GM11168 (cell line): ENCODE measurements around the gene DRAM1.

Source experiments
- in situ Hi-C: fragments of 300-500 bp; cut with MboI; formaldehyde crosslinking; loops from one replicate; pipeline ENCODE4 v1.12.0; 2022; ENCODE audit warnings: low sequenced_read_pairs; ENCODE audit not compliant: unreplicated experiment

DRAM1 gene

GRCh38 chr12:101891462-101891971 lies 14.1 kb downstream of the DRAM1 start:
- in situ Hi-C loops = no loop called here

DNA sequence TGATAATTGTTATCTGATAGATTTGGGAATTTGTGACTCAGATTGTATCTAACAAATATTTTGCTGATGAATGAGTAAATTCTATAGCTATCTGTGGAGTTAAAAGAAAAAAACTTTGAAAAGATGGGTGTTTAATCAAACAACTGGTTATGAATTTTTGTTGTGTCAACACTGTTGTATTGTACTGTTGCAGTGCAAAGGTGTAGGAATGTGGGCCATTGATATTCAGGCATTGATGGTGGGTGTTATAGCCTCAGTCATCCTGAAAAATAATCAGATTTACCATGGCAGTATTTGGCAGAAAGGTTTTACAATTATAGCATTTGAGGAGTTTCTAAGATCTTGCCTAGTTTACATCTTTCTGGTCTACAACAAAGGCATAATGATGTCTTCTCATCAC lies 15.4 kb downstream of the DRAM1 start:
- in situ Hi-C loops = no loop called here

DNA sequence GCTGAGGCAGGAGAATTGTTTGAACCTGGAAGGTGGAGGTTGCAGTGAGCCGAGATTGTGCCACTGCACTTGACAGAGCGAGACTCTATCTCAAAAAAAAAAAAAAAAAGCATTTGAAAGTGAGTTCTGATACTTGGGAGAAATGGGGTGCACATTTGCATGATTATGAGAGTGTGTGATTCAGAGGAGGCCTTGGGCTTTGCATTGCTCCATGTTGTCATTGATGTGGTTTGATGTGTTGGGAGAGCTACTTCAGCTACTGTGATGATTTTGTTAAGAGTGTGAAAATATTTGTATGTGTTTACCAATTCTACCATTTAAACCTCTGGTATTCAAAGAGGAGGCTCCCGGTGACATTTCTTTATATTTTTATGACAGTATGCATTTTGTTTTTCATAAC lies 24.4 kb downstream of the DRAM1 start:
- in situ Hi-C loops = no loop called here

DNA sequence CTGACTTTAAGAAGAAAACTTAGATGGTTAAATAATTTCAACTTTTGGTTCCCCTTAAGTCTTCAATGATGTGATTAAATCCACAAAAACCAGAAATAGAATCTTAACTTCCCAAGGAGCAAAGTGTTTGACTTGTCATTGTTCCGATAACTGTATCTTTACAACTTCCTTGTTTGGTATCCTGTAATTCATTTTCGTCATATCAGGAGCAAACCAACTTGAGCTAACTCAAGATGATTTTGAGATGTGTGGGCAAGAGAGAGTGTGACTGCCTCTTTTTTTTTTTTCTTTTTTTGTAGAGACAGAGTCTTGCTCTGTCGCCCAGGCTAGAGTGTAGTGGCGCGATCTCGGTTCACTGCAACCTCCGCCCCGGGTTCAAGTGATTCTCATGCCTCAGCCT lies 25.3 kb downstream of the DRAM1 start:
- in situ Hi-C loops = no loop called here

DNA sequence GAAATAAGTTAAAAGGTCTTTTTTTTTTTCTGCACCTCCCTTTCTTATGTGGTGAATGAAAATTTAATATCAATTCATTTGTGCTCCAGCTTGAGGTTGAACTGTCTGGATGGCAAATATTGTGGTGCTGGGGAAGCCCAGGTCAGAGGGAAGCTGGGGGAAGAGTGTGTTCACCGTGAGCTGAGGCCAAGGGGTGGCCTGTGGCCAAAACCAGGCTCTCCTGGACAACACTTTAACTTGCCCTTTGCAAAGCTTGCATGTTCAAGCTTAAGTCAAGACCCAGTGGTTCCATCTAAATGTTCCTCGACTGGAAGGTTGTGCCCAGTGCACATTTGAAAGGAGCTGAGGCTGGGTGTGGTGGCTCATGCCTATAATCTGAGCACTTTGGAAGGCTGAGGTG lies 28.8 kb downstream of the DRAM1 start:
- in situ Hi-C loops = no loop called here

DNA sequence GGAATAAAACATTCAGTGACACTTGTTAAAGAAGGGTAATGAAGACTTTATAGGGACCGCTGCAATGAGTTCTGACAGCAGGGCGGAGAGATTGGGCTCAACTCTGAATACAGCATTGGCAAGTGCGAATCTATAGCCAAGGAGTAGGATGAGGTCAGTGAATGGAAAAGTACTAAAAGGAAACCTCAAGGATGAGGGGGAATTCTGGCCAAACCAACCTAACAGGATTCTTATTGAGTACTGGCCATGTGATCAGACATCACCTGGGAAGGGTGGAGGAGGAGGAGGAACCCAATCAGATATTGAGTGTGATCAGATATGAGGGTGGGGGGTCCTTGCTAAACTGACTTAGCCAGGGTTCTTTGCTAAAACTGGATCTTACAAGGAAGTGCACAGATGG lies 31.0 kb downstream of the DRAM1 start:
- in situ Hi-C loops = no loop called here

DNA sequence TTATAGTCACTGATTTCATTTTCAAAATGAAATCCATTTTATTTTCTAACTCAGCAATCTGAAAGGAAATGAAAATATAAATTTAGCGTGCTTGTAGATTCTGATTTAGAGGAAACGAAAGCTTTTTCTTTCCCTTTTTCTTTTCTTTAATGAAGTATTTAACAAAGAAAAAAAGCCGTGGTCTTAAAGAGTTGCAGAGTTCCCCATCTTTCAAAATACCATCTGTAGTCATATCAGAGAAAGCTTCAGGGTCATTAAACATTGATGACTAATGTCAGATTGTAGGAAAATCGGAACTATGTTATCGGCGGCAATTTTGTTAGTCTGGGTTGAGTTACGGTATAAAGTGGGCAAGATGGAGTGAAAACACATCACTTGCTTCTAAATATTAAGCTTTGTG lies 32.3 kb downstream of the DRAM1 start:
- in situ Hi-C loops = loop anchor here (10.0 kb wide), 1 partner anchor 575 kb away; the partner anchor contains the start of gene IGF1

GRCh38 chr12:101915841-101916240 lies 38.5 kb downstream of the DRAM1 start:
- in situ Hi-C loops = loop anchor here (10.0 kb wide), 1 partner anchor 569 kb away; the partner anchor contains the start of gene IGF1

DNA sequence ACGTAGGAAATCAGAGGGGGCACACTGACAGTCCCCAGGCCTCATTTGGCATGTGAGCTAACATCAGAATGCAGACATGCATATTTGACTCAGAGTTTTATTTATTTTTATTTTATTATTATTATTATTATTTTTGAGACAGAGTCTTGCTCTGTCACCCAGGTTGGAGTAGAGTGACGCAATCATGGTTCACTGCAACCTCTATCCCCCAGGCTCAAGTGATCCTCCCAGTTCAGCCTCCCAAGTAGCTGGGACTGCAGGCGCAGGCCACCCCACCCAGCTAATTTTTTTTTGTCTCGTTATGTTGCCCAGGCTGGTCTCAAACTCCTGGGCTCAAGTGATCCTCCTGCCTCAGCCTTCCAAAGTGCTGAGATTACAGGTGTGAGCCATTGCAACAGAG lies 41.4 kb downstream of the DRAM1 start:
- in situ Hi-C loops = loop anchor here (10.0 kb wide), 1 partner anchor 566 kb away; the partner anchor contains the start of gene IGF1

GRCh38 chr12:101919447-101919846 lies 42.1 kb downstream of the DRAM1 start:
- in situ Hi-C loops = loop anchor here (10.0 kb wide), 1 partner anchor 565 kb away; the partner anchor contains the start of gene IGF1

- in situ Hi-C loops = no loop called here
These were observed 43.5 kb downstream of the DRAM1 start for GRCh38 chr12:101920906-101921305.

DNA sequence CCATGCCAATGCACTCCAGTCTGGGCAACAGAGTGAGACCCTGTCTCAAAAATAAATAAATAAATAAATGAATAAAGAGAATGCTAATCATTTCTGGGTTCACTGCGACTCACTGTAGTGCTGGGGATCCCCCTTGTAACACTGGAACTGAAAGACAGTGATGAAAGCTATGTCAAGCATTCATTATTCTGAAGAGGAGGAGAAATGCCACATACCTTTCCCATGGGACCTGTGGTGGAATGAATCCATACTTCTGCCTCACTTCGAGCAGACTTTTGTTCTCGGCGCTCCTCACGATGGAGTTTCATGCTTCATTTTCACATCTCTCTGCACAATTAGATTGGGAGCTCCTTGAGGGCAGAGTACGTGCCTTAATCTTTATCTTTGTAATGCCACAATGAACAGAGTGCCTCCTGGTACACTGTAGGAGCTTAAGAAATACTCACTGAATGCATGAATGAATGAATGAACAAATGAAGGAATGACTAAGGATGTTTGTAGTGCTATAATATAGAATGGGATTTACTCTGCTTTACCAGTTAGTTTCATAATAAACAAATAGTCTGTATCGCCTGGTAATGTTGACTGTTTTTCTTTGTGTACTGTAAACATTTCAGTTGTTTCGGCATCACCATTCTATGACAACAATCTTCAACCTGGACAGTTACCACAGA lies 45.8 kb downstream of the DRAM1 start:
- in situ Hi-C loops = no loop called here

GRCh38 chr12:101924618-101925017 lies 47.2 kb downstream of the DRAM1 start:
- in situ Hi-C loops = no loop called here

DNA sequence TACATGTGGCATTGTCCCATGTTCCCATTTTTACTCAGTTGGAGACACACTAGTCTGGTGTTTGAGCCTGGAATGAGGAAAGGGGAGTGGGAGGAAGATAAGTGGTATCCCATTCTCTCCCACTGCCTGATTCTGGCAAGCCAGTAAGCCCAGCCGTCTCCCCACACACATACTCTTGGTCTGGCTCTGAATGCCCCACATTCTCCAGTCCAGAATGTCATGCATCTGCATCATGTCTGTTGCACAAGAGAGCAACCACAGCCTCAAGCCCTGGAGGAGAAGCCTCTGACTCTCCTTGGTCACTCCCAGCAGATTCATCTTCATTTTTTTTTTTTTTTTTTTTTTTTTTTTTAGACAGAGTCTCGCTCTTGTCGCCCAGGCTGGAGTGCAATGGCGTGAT lies 48.0 kb downstream of the DRAM1 start:
- in situ Hi-C loops = no loop called here

DNA sequence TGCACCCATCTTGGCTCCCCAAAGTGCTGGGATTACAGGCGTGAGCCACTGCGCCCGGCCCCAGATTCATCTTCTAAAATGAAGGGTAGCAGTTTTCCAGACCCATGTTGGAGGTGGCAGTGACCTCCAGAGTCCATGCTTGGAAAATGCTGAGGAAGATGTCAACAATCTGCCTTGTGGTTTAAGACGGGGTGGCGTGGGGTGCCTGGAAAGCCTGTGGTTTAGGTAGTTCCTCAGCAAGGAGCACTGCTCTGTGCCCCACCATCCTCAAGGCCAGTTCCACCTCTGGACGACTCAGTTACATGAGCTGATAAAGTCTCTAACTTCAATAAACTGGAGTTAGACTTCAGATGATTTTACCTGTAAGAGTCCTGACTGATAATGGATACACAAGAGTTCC lies 48.6 kb downstream of the DRAM1 start:
- in situ Hi-C loops = no loop called here

DNA sequence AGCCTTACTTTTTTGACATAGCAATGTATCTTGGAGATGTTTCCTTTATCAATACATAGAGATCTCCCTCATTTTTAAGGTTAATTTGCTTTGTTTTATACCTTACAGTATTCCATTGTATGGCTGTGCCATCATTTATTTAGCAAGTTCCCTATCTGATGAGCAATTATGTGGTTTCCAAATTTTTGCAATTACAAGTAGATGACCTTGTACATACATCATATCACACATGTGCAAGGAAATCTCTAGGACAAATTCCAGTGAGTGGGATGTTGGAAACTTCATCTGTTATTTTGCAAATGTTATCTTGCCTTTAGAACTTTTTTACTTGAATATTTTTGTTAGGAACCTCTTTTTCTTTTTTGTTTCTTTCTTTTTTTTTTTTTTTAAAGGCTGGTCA lies 49.7 kb downstream of the DRAM1 start:
- in situ Hi-C loops = no loop called here

DNA sequence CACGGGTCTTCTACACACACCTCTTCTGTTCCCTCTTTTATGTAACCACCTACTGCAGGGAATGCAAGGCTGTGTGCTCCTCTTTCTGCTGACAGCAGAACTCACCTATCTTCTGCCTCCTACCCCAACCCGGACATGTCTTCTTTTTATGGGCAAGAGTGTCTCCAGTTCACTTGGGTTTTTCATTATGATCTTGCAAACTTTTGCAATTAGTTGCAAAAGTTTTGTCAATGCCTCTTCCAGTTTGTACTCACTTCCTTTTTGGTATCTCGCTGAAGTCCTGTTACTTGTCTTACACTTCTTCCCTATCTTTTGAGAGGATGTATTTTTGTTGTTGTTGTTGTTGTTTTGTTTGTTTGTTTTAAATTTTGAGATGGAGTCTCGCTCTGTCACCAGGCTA lies 50.6 kb downstream of the DRAM1 start:
- in situ Hi-C loops = no loop called here

DNA sequence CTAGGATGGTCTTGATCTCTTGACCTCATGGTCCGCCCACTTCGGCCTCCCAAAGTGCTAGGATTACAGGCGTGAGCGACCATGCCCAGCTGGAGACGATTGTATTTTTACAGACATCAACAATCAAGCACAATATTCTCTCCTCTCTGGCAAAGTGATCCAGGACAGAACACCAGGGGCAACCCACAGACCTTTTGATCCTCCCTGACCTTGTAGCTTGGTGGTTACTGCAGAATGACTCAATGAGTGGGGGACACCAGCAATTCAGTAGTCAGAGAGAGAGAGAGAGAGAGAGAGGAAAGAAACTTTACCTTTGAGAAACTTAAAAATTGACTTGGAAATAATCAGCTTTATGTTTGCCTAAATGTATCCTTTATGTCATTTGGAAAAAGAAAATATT lies 51.2 kb downstream of the DRAM1 start:
- in situ Hi-C loops = no loop called here

- in situ Hi-C loops = no loop called here
These were observed 52.1 kb downstream of the DRAM1 start for GRCh38 chr12:101929365-101930041.

DNA sequence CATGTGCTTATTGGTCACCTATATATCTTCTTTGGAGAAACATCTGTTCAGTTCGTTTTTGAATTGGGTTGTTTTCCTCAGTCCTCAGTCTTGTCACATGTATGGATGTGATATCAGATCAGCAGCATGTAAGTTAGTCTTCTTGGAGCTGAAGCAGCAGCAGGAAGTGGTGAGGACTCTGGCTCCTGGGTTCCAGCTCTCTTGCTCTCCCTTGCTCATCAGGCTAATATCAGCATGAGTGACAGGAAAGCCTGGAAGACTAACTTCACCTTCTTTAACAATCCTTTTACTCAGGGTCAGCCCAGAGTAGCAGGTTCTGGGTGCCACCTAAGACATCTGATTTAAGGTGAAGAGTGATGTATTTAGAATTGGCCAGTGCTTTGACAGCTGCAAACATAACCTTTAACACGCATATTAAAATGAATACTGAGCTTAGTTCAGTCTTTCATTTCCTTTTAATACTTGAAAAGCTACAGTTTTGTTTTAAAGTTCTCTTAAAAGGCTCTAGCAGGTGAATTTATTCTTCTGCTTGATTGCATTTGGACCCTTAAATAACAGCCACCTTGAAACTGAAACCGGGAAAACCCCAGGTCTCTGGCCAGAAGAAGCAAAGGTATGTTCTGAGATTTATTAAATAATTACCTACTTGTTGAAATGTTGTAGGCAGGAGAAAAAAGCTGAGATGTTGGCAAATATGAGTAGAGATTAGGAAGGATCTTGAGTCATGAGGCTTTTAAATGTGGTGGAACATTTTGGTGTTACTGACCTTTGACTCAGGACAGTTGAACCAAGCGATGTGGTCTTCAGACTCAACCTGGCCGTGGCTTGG lies 54.3 kb downstream of the DRAM1 start:
- in situ Hi-C loops = no loop called here
